CD4-positive, alpha-beta T cell treated with Interleukin-12 subunit alpha and Interleukin-12 subunit beta, for 1 hour (primary cell): ENCODE measurements around the gene NRXN3.

Source experiments
- DNase-seq: peaks from one replicate; pipeline ENCODE4 v3.0.0-alpha.2; 2020

The NRXN3 gene

DNA sequence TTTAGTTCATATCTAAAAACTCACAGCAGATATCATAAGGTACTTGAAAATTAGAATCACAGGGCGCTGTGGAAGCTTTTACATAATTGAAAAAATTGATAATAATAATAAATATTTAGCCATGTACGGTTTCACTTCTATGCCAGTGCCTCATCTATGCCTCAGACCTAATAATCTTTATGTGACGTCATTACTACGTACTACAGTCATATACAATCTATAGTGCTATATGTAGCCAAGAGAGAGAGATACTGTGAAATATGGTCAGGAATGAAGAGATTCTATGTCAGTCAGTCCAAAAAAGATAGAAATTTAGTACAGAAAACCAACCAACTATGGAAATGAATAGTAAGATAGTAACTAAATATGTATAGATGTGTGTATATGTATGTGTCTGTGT lies 1010.5 kb downstream of the NRXN3 start:
- no peak for DNase-seq

DNA sequence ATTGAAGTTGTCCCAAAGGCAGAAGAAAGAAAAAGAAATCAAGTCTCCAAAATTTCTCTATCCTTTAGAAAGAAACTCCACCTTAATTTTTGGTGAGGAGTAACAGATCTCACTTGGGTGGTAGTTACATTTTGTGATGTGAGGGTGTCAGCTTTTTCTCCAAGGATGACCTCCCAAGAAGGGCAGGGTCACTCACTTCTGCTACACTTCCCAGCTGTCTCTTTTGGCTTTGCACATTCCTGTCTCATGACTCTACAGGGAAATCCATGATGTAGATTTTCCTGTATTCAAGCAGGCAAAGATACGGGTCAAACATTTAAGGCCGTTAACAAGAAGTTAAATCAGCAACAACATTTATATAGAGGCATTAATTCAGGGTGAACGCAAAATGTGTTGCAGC lies 1016.4 kb downstream of the NRXN3 start:
- DNase-seq, result no peak

DNA sequence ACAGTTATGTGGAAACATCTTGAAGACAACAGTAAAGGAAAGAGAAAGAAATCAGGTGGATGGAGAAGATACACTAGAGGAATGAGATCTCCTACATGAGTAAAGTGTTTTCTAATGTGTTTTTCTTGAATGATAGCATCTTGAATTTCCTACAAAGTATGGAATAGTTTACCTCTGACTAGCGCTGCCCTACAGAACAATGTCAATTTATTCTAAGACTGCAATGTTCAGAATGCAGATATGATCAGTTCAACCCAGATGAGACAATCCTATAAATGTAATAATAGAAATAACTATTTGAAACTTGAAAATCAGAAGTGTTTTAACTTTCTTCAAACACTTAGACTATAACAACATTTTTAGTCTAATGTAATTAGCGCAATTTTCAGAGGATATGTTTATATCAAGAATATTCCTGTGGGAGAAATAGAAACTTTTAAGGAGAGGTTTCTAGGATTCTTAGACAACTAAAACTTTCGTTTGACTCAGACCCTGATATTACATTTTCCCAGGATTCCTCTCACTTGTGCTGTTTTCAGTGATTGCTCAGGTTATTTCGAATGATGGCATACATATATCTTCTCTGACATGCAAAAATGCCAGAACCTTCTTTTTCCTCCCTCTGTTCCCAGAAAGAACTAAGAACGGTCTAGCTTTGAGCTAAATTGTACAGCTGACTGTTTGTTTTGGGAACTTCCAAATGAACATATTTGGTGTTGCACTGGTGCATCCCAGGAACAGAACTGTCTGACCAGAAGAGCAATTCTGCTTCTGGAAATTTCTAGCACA lies 1023.7 kb downstream of the NRXN3 start:
- DNase-seq, result no peak

DNA sequence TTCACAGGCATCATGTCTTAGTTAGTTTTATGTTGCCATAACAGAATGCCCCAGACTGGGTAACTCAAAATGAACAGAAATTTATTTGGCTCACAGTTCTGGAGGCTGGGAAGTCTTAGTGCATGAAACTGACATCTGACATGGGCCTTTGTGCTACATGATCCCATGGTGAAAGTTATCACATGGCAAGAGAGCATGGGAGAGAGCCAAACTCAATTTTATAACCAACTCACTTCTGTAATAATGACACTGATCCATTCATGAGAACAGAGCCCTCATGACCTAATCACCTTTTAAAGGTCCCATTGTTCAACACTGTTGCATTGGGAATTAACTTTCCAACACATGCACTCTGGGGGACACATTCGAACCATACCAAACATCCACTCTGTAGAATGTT lies 1026.0 kb downstream of the NRXN3 start:
- no peak for DNase-seq

DNA sequence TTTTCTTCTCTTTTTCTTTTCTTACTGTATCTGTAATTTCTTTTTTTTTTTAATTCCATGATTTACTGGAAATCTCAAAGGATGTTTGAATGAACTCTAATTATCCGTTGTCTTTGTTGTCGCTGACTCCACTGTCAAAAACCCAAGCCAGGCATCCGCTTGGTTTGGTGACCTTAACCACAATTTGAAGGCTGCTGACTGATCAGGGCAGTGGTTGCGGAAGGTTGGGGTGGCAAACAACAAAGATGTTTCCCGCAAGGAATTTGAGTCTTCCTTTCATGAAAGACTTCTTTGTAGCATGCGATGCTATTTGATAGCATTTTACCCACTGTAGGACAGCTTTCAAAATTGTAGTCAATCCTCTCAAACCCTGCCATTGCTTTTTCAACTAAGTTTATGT lies 1027.3 kb downstream of the NRXN3 start:
- no peak for DNase-seq

DNA sequence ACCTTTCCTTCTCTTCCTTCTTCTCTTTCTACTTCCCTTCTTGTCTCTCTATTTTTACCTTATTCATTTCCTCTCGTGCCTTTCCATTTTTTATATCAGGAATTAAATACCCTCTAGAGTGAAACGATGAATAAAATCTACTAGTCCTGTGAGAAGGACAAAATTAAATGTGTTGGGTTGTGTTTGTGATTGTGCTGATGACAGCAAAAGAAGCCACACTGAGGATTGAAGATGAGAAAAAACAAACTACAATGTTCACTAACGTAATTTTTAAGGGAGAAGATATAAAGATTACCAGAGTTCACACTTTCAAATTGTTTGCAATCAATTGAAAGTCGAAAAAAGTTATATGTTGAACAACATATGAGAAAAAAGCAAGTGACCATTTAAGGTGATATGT lies 1029.0 kb downstream of the NRXN3 start:
- DNase-seq, result no peak

DNA sequence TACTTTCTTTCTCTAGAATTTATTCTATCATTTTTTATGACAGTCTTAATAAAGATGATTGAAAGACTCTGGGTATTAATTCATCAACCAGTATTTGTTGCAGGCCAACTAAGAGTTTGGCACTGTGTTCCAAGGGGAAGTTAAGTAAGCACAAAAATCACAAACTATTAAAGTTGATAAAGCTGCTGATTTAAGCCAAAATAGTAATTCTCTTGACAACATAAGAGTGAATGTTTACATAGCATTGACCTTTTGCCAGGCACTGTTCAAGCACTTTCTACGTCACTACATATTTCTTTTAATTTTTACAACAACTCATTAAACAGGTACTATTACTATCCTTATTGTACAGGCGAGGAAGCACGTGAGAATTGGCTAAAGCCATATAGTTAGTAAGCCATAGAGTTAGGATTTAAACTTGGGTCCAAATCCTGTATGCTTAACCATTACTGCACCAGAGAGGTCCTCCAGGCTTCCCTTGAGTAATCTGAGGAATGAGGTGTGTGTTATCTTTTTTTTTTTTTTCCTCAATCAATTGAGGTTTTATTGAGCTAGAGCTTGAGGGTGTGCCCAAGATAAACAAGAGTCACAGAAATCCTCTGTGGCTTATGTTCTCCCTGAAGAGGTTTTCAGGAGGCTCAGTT lies 1031.5 kb downstream of the NRXN3 start:
- no peak for DNase-seq

DNA sequence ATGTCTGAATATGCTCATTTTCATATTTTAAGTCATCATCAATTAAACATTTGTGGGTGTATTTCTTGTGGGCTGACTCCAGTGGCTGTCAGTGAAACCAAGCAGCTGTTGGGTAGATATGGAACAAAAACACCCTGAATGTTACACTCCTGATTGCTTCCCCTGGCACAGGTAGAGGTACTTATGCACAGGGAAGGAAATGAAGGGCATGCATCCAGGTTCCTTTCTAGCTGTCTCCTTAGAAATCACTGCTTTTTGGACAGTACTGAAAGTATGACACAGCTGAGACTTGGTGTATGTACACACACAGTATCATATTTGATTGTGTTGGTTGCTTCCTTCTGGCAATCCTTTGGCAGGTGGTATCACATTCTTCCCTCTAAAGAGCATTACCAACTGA lies 1034.4 kb downstream of the NRXN3 start:
- DNase-seq, result no peak

DNA sequence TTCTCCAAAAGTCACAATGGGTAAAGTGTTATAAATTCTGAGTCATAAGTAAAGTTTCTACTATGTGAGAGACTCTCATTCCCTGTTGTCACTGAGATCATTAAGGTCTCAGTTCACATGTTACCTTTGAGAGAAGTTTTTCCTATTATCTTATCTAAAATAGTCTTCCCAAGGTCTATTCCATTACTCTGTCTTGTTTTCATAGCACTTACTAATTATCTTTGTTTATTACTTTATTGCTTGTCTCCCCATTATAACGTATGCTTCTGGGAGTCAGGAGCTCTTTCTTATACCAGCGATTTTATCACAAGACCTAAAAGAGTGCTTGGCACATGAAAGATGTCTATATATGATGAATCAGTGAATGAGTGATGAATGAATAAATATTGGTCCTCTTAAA lies 1039.2 kb downstream of the NRXN3 start:
- no peak for DNase-seq

DNA sequence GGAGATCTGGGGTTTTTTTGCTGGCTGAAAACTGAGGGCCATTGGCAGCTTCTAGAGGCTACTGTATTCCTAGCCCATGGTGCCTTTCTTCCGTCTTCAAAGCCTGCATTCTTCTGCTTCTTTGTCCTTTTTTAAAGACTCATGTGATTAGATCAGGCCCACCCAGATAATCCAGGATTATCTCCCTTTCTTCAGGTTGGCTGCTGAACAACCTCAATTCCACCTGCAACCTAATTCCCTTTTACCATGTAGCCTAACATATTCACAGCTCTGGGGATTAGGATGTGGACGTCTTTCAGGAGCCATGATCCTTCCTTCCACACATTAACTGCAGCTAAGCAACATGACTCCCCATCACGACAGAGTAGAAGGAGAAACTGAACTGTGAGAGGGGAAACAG lies 1055.6 kb downstream of the NRXN3 start:
- no peak for DNase-seq

DNA sequence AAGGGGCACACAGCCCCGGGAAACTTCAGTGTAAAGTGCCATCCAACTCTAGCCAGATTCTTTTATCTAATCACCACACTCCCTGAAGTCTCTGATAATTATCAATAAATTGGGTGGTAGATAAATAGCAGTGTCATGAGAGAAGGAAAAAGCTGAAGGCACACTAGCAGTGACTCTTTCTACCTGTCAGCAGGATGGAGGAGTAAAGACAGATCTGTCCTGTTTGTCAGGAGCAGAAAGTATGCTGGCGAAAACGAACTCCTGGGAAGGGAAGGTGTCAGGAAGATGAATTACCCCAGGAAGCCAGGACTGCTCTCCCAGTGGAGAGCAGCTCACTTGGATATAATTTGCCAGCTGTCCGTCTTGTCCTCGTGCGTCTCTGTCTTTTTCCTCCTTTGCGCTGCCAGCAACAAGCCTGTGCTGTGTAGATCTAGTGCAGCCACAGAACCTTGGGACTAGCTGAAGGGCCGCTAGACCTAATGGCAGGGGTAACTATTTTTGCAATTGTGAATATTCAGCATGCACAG lies 1059.3 kb downstream of the NRXN3 start:
- DNase-seq, result no peak

DNA sequence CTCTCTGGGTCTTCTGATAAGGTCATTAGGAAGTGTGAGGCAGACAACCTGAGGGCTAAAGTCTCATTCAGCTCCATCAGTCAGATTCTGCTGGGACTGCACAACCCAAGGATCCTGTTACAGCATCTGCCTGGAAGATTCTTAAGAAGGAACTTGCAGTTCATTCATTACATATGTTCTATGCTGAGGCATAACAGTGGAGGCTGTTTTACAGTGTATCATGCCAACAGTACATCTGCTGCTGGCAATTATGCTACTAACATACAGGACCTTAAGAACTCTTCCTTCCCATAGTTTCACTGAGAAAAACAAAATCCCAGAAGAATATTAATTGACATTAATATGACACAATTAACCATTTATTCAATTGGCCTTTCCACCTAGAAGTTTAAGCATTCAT lies 1072.5 kb downstream of the NRXN3 start:
- no peak for DNase-seq

DNA sequence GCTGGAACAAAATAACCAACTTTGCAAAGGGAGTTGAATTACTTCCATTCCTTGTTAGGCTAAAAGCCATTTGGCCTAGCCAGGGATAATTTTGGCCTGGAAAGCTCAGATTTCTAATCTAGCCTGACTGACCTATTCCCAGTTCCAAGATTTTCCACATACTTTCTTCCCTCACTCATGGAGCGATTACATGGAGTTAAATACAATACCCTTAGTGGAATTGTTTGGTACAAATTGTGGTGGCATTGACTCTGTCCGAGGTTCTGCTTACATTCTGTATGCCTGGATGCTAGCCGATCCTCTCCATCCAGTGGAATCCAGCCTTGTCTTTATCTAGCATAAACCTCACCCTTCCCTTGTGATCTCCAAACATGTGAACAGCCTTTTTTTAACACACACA lies 1076.0 kb downstream of the NRXN3 start:
- no peak for DNase-seq

DNA sequence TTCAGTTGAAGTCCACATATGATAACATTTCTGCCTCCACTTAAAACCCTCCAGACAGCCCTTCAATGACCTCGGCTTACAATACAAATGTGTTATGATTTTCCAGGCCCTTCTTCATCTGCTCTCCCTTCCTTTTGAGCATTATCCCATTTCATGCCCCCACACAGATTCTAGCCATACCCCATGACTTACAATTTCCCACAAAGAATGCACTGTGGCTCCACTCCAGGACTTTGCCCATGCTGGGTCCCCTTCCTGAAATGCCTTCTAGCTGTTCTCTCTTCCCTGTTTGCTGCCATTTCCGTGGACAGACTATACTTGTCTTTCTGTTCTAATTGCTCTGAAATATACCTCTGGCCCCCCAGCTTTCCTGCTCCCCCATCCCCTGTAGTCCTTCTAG lies 1078.0 kb downstream of the NRXN3 start:
- DNase-seq, result no peak

DNA sequence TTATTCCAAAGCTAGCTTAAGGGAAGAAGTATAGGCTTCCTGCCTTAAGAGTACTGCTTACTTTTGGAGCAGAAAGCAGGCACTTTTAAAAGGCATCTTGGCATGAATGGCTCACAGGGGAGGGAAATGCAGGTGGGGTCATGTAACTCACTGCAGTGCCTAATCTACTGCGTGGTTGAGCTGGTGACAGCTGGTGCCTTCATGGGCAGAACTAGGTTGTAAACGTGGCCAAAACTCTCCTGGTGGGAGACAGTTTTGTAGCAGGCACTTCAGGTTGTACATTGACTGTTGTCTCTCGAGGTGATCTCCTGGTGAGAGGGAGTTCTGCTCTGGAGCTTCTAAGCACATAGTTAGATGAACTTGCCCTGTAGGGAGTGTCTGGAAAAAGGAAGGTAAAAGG lies 1078.6 kb downstream of the NRXN3 start:
- no peak for DNase-seq

DNA sequence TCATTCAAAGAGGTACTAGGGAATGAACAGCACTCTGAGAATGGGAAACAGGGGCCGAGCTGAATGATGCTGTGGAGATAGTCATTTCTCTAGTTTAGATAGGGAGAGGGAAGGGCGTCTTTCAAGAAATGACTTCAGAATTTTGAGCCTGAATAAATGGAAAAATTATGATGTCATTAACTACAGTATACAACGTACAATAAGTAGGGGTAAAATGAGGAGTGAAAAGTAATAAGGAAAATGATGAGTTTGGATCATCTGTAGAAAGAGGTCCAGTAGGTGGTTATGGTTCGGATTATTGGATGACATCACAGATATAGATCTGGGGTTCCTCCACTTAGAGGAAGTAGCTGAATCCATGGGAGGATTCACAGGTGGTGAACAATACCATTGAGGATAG lies 1081.1 kb downstream of the NRXN3 start:
- DNase-seq, result no peak

DNA sequence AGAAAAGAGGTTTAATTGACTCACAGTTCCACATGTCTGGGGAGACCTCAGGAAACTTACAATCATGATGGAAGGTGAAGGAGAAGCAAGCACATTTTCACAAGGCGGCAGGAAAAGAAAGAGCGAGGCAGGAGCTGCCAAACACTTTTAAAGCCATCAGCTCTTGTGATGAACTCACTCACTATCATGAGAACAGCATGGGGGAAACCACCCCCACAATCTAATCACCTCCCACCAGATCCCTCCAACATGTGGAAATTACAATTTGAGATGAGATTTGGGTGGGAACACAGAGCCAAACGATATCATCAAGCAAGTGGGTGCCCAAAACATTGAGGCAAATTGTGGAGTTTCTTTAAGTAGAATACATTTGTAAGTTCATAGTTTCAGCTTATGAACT lies 1083.4 kb downstream of the NRXN3 start:
- DNase-seq, result no peak

DNA sequence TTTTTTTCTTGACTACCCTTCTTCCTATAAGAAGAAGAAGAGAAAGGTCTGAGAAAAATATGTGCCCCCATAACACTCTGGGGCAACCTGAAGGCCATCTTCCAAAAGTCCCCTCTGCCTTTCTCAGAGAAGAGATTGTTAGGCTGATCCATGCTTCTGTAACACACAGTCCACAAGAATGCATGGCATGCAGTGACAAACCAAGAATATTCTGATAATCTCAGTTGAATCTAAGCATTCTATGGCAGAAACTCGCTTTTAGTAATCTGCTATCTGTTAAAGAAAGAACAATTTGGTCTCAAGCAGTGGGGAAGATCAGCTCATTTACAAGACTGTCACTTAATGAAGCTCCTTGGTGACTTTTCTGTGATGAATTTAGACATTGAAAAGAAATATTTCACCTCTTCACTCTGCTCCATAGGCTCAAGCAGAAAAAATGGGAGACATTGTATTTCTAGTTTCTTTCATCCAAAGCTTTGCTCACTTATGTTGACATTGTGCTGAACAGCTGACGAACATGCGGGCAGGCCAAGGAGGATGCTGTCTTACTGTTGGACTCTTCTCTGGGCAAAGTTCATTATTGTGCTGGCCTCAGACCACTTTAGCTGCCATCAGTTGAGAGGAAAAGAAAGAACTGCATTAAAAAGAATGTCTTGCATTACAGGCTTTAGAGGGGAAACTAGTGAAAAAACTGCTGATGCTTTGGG lies 1084.0 kb downstream of the NRXN3 start:
- DNase-seq, result no peak

DNA sequence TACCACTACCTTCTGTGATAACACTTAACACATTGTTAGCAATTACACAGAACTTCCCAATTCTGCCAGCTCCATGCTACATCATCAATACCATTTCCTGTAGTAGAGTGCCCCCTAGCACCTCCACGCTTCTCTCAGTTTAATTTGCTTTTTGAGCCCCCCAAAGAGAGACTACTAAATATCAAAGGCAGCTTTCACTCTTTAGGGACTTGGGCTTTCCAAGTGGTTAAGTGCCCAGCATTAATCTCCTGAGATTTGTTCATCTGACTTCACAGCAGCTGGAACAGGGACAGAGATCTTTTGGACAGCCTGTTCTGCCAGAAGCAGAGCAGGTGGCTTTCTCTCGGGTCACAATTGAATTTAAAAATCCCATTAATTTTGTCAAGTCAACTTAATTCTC lies 1086.2 kb downstream of the NRXN3 start:
- DNase-seq, result no peak

DNA sequence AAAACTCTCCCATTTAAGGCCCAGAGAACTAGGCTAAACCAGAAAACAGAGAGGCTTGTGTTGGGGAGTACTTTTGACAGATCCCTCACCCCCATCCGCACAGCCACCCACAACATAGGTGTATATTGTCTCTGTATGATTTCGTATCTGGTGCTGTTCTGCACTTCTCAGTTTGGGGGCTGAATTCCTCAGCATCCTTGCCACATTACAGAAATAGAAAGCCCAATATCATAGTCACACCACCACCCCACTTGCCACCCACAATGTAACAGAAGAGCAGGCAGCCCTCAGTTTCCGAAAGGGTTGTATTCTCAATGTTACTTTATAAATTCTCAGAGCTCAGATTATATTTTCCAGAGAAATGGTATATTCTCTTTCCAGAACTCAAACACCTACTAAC lies 1090.2 kb downstream of the NRXN3 start:
- DNase-seq, result no peak

DNA sequence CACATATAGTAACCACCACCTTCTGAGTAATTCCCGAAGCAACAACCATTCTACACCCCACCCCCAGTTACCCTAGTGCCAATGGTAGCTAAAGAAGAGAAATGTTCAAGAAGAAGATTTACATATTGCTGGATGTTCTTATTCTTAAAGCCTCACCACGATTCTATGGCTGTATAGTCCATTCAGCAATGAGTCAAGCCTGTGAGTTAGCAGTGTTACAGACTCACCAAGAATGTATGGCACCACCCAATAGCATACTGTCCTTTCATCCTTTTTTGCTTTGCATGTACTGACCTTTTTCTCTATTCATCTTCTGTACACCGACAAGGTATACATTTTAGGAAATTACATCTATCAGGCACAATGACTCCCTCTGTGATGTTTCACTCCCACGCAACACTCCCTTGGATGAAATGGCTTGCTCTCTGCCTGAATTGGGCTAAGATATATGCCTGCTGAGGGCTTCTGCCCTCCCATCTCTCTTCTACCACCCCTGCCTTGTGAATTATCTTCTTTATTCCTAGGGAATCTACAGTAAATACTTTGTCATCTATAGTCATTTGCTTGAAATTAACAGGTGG lies 1095.3 kb downstream of the NRXN3 start:
- no peak for DNase-seq

DNA sequence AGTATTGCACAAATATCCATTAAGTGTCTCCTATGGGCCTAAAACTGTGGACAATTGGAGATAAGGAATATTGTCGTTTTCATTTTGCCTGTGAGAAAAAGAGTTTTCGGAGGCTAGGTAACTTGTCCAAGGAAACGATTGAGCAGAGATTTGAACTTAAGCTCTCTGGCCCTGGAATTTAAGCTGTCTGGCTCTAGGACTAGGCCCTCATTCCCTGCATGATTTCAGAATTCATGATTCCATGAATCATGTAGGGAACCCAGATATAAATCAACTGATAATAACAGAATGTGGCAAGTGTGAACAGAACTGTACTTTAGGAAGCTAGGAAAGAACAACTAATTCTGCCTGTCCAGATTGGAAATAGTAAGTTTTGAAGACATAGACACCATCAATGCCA lies 1100.2 kb downstream of the NRXN3 start:
- DNase-seq, result no peak

DNA sequence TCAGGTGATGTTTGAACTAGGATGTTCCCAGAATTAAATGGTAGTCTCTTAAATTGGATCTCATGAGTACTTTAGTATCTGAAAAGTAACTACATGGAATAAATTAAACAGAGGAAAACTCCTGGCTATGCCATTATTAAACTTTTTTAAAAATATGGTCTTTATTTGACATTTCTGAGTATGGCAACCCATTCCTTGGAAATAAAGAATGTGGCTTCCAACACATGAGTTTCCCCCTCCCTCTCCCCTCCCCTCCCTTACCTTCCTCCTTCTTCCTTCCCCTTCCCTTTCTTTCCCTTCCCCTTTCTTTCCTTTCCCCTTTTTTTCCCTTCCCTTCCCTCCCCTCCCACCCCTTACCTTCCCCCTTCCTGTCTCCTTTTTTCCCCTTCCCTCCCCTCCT lies 1100.9 kb downstream of the NRXN3 start:
- DNase-seq, result no peak
